GM12878 (cell line): ENCODE results near the gene CIB4. TPM values are rescaled to one million over a fixed set of nuclear protein-coding genes. Genes with fewer than 3 reads are reported as not detected.

Source experiments
- ATAC-seq: fragments of 200-7000 bp; cut with Tn5 transposase; 3 replicates; pipeline ENCODE4 v1.9.1; 2020; ENCODE audit warnings: mild to moderate bottlenecking, moderate library complexity
- BruUV-seq: library from RNA; stranded (reverse); fragments of 400-500 nt; replicated peaks from 2 replicates; lab custom pipeline; 2021; lab: Mats Ljungman, UMichigan
- CTCF ChIA-PET: fragments of 300-600 bp; sonication (Branson Sonifier 250); formaldehyde crosslinking; extraction: SDS; loops from one replicate; lab custom pipeline; 2021; ENCODE audit warnings: inconsistent platforms; lab: Yijun Ruan, JAX
- POLR2A ChIA-PET: fragments of 350-600 bp; formaldehyde crosslinking; extraction: SDS; loops from one replicate; lab custom pipeline; 2021; ENCODE audit warnings: inconsistent platforms; lab: Charles Lee
- RAD21 ChIA-PET: fragments of 300-600 bp; sonication (Branson Sonifier 250); formaldehyde crosslinking; loops from one replicate; lab custom pipeline; 2023; ENCODE audit warnings: antibody characterized with exemption; ENCODE audit not compliant: unreplicated experiment; lab: Charles Lee
- SMC1A ChIA-PET: fragments of 300-600 bp; sonication (Branson Sonifier 250); formaldehyde crosslinking; loops from one replicate; lab custom pipeline; 2023; ENCODE audit not compliant: unreplicated experiment, uncharacterized antibody; lab: Charles Lee
- DNase-seq: peaks from one replicate; pipeline ENCODE4 v3.0.0-alpha.2; 2011; ENCODE audit warnings: low read depth, low spot score
- FAIRE-seq: peaks from 3 replicates; lab custom pipeline; 2011; peaks lifted over from hg19 to GRCh38; lab: Jason Lieb, UNC
- H2AFZ ChIP-seq: 2 replicates; pipeline ENCODE4 v1.6.0; 2011; ENCODE audit warnings: low read depth, low read length, control low read depth; ENCODE audit not compliant: control insufficient read depth
- H3K27ac ChIP-seq: 2 replicates; pipeline ENCODE4 v1.5.1; 2011; ENCODE audit warnings: control low read depth; ENCODE audit not compliant: control insufficient read depth, insufficient read depth
- H3K27me3 ChIP-seq, 2 experiments: replicated peaks in 1 of 2; 2 replicates each; pipeline versions ENCODE4 v1.6.0 to v1.6.1; 2011; ENCODE audit warnings: low read length in 1 of 2; ENCODE audit not compliant: control insufficient read depth in 2 of 2, insufficient read depth in 2 of 2
- H3K36me3 ChIP-seq, 2 experiments: 2 replicates each; pipeline ENCODE4 v1.5.1; 2011; ENCODE audit warnings: low read length in 1 of 2; ENCODE audit not compliant: control insufficient read depth in 2 of 2, insufficient read depth in 2 of 2
- H3K4me1 ChIP-seq: 2 replicates; pipeline ENCODE4 v1.6.1; 2011; ENCODE audit warnings: mild to moderate bottlenecking, low read length, moderate library complexity, mixed read lengths; ENCODE audit not compliant: control insufficient read depth, insufficient read depth
- H3K4me2 ChIP-seq: 2 replicates; pipeline ENCODE4 v1.6.0; 2011; ENCODE audit warnings: control low read depth; ENCODE audit not compliant: control insufficient read depth, insufficient read depth
- H3K4me3 ChIP-seq: fragments of 200-600 bp; sonication (generic); 2 replicates; pipeline ENCODE4 v1.5.1; 2016
- H3K79me2 ChIP-seq: 2 replicates; pipeline ENCODE4 v1.6.0; 2011; ENCODE audit warnings: low read length; ENCODE audit not compliant: control insufficient read depth, insufficient read depth
- H3K9ac ChIP-seq: 2 replicates; pipeline ENCODE4 v1.8.0; 2011; ENCODE audit warnings: low read length, control low read depth, mixed read lengths; ENCODE audit not compliant: control insufficient read depth, insufficient read depth
- H3K9me3 ChIP-seq: replicated peaks from 3 replicates; pipeline ENCODE4 v1.5.1; 2011; ENCODE audit warnings: mild to moderate bottlenecking, low read length; ENCODE audit not compliant: control insufficient read depth, insufficient read depth
- H4K20me1 ChIP-seq: 2 replicates; pipeline ENCODE4 v1.6.0; 2011; ENCODE audit not compliant: control insufficient read depth, insufficient read depth
- BRCA1 ChIP-seq: IDR thresholded peaks from 2 replicates; pipeline ENCODE4 v1.6.1; 2011; ENCODE audit warnings: low read depth, low read length, improper control_type of control experiment
- CHD4 ChIP-seq: fragments of 200-600 bp; sonication (generic); IDR thresholded peaks from 2 replicates; pipeline ENCODE4 v1.6.1; 2016; ENCODE audit warnings: mild to moderate bottlenecking
- CREB1 ChIP-seq: IDR thresholded peaks from 2 replicates; pipeline ENCODE4 v1.6.1; 2012; ENCODE audit warnings: low read depth, mild to moderate bottlenecking, inconsistent platforms
- CTCF ChIP-seq, 3 experiments: IDR thresholded peaks in 2 of 3; conservative IDR thresholded peaks in 1 of 3; 2 replicates each; pipeline ENCODE4 v1.5.1; 2011; ENCODE audit warnings: low read depth in 3 of 3, low read length in 3 of 3, mild to moderate bottlenecking in 3 of 3, control low read depth in 2 of 3, moderate library complexity in 2 of 3, inconsistent platforms in 1 of 3, mixed read lengths in 1 of 3; ENCODE audit not compliant: control insufficient read depth in 2 of 3, insufficient read depth in 1 of 3; ENCODE audit errors: extremely low read depth in 1 of 3
- ETV6 ChIP-seq, 2 experiments: fragments of 450-650 bp in 1 of 2; IDR thresholded peaks in 1 of 2; conservative IDR thresholded peaks in 1 of 2; 2 replicates each; pipeline ENCODE4 v1.6.1; 2014; ENCODE audit warnings: antibody characterized with exemption in 1 of 2, borderline replicate concordance in 1 of 2, low read depth in 1 of 2, mild to moderate bottlenecking in 1 of 2, moderate library complexity in 1 of 2
- HDAC2 ChIP-seq: fragments of 200-600 bp; sonication (generic); IDR thresholded peaks from 2 replicates; pipeline ENCODE4 v1.6.1; 2017
- HDAC6 ChIP-seq: fragments of 200-600 bp; sonication (generic); IDR thresholded peaks from one replicate; pipeline ENCODE4 v1.8.0; 2017; ENCODE audit warnings: antibody characterized with exemption; ENCODE audit not compliant: unreplicated experiment
- HDGF ChIP-seq: fragments of 450-650 bp; IDR thresholded peaks from 2 replicates; pipeline ENCODE4 v1.6.1; 2016; ENCODE audit warnings: antibody characterized with exemption
- MTA3 ChIP-seq: IDR thresholded peaks from 2 replicates; pipeline ENCODE4 v1.6.1; 2012; ENCODE audit warnings: low read length, inconsistent platforms, borderline replicate concordance
- NFYA ChIP-seq: IDR thresholded peaks from 2 replicates; pipeline ENCODE4 v1.6.1; 2011; ENCODE audit warnings: low read depth, mild to moderate bottlenecking, low read length, improper control_type of control experiment, borderline replicate concordance
- RAD21 ChIP-seq: IDR thresholded peaks from 2 replicates; pipeline ENCODE4 v1.6.1; 2011; ENCODE audit warnings: mild to moderate bottlenecking, low read depth, low read length, moderate library complexity; ENCODE audit not compliant: insufficient read depth
- RB1 ChIP-seq: fragments of 450-650 bp; formaldehyde crosslinking; IDR thresholded peaks from 2 replicates; pipeline ENCODE4 v1.6.1; 2017; ENCODE audit warnings: mild to moderate bottlenecking, borderline replicate concordance
- SREBF2 ChIP-seq: IDR thresholded peaks from 2 replicates; pipeline ENCODE4 v1.6.1; 2012; ENCODE audit warnings: mild to moderate bottlenecking, low read length
- ZNF207 ChIP-seq: fragments of 450-650 bp; IDR thresholded peaks from 2 replicates; pipeline ENCODE4 v1.6.1; 2014; ENCODE audit warnings: antibody characterized with exemption, mild to moderate bottlenecking, borderline replicate concordance
- ZNF274 ChIP-seq: IDR thresholded peaks from one replicate; pipeline ENCODE4 v1.8.0; 2011; ENCODE audit not compliant: insufficient read length, insufficient read depth
- WGBS: methylation state at CpG from one replicate; pipeline ENCODE4 v1.1.6; 2016; ENCODE audit warnings: low lambda C conversion rate; ENCODE audit not compliant: insufficient replicate concordance, insufficient coverage; ENCODE audit errors: missing lambda C conversion rate; 5-methylcytosine and 5-hydroxymethylcytosine counted together
- in situ Hi-C: fragments of 300-500 bp; cut with MboI; formaldehyde crosslinking; loops from 9 replicates; pipeline ENCODE4 v1.14.3; 2018; ENCODE audit warnings: mixed read lengths
- intact Hi-C: fragments of 100-400 bp; cut with micrococcal nuclease; formaldehyde crosslinking; loops from one replicate; pipeline ENCODE4 v1.14.2; 2022; ENCODE audit not compliant: unreplicated experiment
- polyA plus RNA-seq, 11 experiments: library from polyadenylated mRNA; depleted of rRNA in 4 of 11; unstranded in 6 of 11; stranded (reverse) in 5 of 11; fragments of >200 nt; fragmentation: Nextera tagmentation in 4 of 11; fragmentation: Illumina TruSeq in 1 of 11; extraction: Ambion mirVana in 4 of 11; extraction: Trizol in 1 of 11; gene quantifications; 1 replicate in 1 of 11; 2 replicates in 10 of 11; pipeline versions ENCODE4 v1.2.1 to v1.2.3, GENCODE V29; 2011 to 2016; ENCODE audit warnings: inconsistent platforms in 2 of 11, missing spikeins in 2 of 11, low read depth in 1 of 11
- total RNA-seq, 4 experiments: library from RNA; depleted of rRNA in 3 of 4; stranded (reverse); fragments of >200 nt in 3 of 4; fragmentation: Illumina TruSeq in 1 of 4; extraction: Trizol in 1 of 4; gene quantifications; 2 replicates each; pipeline versions ENCODE4 v1.2.1 to v1.2.3, GENCODE V29; 2013 to 2021
- TF ChIP-seq, protein P1 (sequence below): fragments of 450-650 bp; IDR thresholded peaks from 2 replicates; pipeline ENCODE4 v1.6.1; 2016; ENCODE audit warnings: mild to moderate bottlenecking

CIB4 gene
- total and polyA plus RNA-seq, 10 of the 15 experiments (the other 5 are each of a cell fraction or from before 2014, with no cell fraction given) = not detected

DNA sequence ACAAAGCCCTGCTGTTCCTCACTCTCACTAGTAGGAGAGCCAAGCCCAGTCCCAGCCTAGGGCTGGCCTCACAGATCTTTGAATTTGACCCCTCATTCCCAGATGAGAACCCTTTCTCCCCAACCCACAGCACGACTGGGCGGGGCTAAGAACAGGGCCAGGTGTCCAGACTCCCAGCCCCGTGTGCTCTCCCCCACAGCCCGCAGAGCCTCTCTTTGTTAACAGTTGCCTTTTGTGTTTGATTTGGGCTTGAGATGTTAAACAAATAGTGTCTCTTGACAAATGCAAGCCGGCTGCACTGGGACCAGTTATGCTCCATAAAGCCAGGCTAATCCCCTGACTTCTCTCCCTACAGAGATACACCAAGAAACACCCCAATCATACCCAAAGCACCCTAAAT, 46.6 kb upstream of the CIB4 start:
- H2AFZ ChIP-seq = no peak overlapping the region
- intact Hi-C loops = no loop called here
- in situ Hi-C loops = no loop called here
- ChIA-PET POLR2A (no interaction called here), SMC1A (no interaction called here), CTCF (no interaction called here), RAD21 (no interaction called here)
- no peak overlapping the region for H3K4me2 ChIP-seq
- 28% methylated on average over 5 of the region's 5 CpGs for WGBS
- no peaks in the 10 kb centered on the region for H4K20me1 ChIP-seq
- no peak overlapping the region for H3K27ac ChIP-seq
- no peak for FAIRE-seq
- no peaks in the 10 kb centered on the region for H3K79me2 ChIP-seq
- no peaks in the 10 kb centered on the region for H3K36me3 ChIP-seq
- peaks cover 0 to 10% of the 10 kb centered on the region in 2 experiments; a peak in 2 of 4 replicates for H3K27me3 ChIP-seq
- H3K4me3 ChIP-seq = no peak overlapping the region
- BruUV-seq = no TSS peak
- H3K4me1 ChIP-seq = no peaks in the 10 kb centered on the region
- ATAC-seq = no peak
- TF ChIP-seq SREBF2 = no peak
- TF ChIP-seq ZNF274 = no peak
- TF ChIP-seq, protein P1, sequence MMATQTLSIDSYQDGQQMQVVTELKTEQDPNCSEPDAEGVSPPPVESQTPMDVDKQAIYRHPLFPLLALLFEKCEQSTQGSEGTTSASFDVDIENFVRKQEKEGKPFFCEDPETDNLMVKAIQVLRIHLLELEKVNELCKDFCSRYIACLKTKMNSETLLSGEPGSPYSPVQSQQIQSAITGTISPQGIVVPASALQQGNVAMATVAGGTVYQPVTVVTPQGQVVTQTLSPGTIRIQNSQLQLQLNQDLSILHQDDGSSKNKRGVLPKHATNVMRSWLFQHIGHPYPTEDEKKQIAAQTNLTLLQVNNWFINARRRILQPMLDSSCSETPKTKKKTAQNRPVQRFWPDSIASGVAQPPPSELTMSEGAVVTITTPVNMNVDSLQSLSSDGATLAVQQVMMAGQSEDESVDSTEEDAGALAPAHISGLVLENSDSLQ = no peak
- TF ChIP-seq RAD21 = no peak
- TF ChIP-seq BRCA1 = no peak
- TF ChIP-seq ZNF207 = no peak
- no peak for TF ChIP-seq ETV6 (conservative IDR thresholded peaks at IDR 0.05 in 1 of 2, IDR thresholded peaks at IDR 0.05 in 1 of 2; ENCODE audit: borderline replicate concordance in 1 of 2, low read depth in 1 of 2)
- no peak for TF ChIP-seq RB1
- TF ChIP-seq HDGF = no peak
- no peak for TF ChIP-seq CTCF (IDR thresholded peaks at IDR 0.05 in 2 of 3, conservative IDR thresholded peaks at IDR 0.05 in 1 of 3; ENCODE audit: control insufficient read depth in 2 of 3, extremely low read depth in 1 of 3, insufficient read depth in 1 of 3, low read depth in 3 of 3, low read length in 3 of 3)
- no peak for TF ChIP-seq NFYA
- no peak for TF ChIP-seq CHD4
- TF ChIP-seq MTA3 = no peak
- TF ChIP-seq HDAC2 = no peak
- TF ChIP-seq CREB1 = no peak
- no peak for TF ChIP-seq HDAC6
- no peak overlapping the region for H3K9ac ChIP-seq
- H3K9me3 ChIP-seq = no peaks in the 10 kb centered on the region
- no peak for DNase-seq
